Measurements from ENCODE around the gene FBXL17.

GRCh38 chr5:108168915-108169314 lies 213.0 kb downstream of the FBXL17 start:
- TF ChIP-seq REST (IDR thresholded peaks at IDR 0.05; ENCODE audit: insufficient read depth in 1 of 2, low read depth in 2 of 2, low read length in 2 of 2), result no peak
- TF ChIP-seq TAF1 (IDR thresholded peaks at IDR 0.05; ENCODE audit: borderline replicate concordance, insufficient read depth, low read length), result no peak
- TF ChIP-seq POLR2AphosphoS5 (IDR thresholded peaks at IDR 0.05; ENCODE audit: low read depth, low read length), result no peak
